HepG2 (cell line): ENCODE data around the gene AMIGO3. TPM values are rescaled to one million over a fixed set of nuclear protein-coding genes. Genes with fewer than 3 reads are reported as not detected.

Experiments
- EEA1 ChIP-seq: sonication (generic); formaldehyde crosslinking; IDR thresholded peaks from 2 replicates; pipeline ENCODE4 v1.5.1; 2020; ENCODE audit warnings: mild to moderate bottlenecking, missing genetic modification reagents, borderline replicate concordance
- ETV5 ChIP-seq: IDR thresholded peaks from 2 replicates; pipeline ENCODE4 v1.6.1; 2018; ENCODE audit warnings: missing biosample characterization, missing genetic modification reagents, inconsistent platforms, borderline replicate concordance
- MEF2D ChIP-seq: sonication (generic); formaldehyde crosslinking; IDR thresholded peaks from 2 replicates; pipeline ENCODE4 v1.5.1; 2020; ENCODE audit warnings: mild to moderate bottlenecking, missing genetic modification reagents
- MTF1 ChIP-seq: sonication (generic); formaldehyde crosslinking; IDR thresholded peaks from 2 replicates; pipeline ENCODE4 v1.5.0; 2020; ENCODE audit warnings: missing genetic modification reagents
- SP4 ChIP-seq: sonication (generic); formaldehyde crosslinking; IDR thresholded peaks from 2 replicates; pipeline ENCODE4 v1.8.1; 2023; ENCODE audit warnings: mild to moderate bottlenecking, missing genetic modification reagents
- SRSF4 ChIP-seq: fragments of 200-400 bp; formaldehyde crosslinking; IDR thresholded peaks from one replicate; pipeline ENCODE4 v1.6.1; 2018; ENCODE audit warnings: mild to moderate bottlenecking, low read depth, low read length, moderate library complexity; ENCODE audit not compliant: poor library complexity, severe bottlenecking
- TARDBP ChIP-seq: sonication (generic); formaldehyde crosslinking; IDR thresholded peaks from 2 replicates; pipeline ENCODE4 v1.8.0; 2022; ENCODE audit warnings: mild to moderate bottlenecking, missing genetic modification reagents
- TEAD3 ChIP-seq: optimal IDR thresholded peaks from 2 replicates; pipeline ENCODE3; 2016; ENCODE audit warnings: borderline replicate concordance
- ZEB1 ChIP-seq: IDR thresholded peaks from 2 replicates; pipeline ENCODE4 v1.6.1; 2012; ENCODE audit warnings: mild to moderate bottlenecking, low read depth, inconsistent platforms; ENCODE audit not compliant: insufficient replicate concordance
- ZFP37 ChIP-seq: sonication (generic); formaldehyde crosslinking; IDR thresholded peaks from 2 replicates; pipeline ENCODE4 v1.4.0; 2020; ENCODE audit warnings: missing genetic modification reagents, borderline replicate concordance
- ZNF563 ChIP-seq: sonication (generic); formaldehyde crosslinking; IDR thresholded peaks from 2 replicates; pipeline ENCODE4 v1.8.0; 2022; ENCODE audit warnings: mild to moderate bottlenecking, moderate library complexity, missing genetic modification reagents
- ZNF709 ChIP-seq: sonication (generic); formaldehyde crosslinking; IDR thresholded peaks from 2 replicates; pipeline ENCODE4 v1.5.0; 2020; ENCODE audit warnings: mild to moderate bottlenecking, missing genetic modification reagents
- polyA plus RNA-seq, 8 experiments: library from polyadenylated mRNA; depleted of rRNA in 3 of 8; stranded (reverse) in 7 of 8; unstranded in 1 of 8; fragments of >200 nt; fragmentation: Illumina TruSeq in 4 of 8; extraction: Trizol in 4 of 8; gene quantifications; 2 replicates each; pipeline versions ENCODE4 v1.2.1 to v1.2.3, GENCODE V29; 2011 to 2016; ENCODE audit warnings: low read depth in 4 of 8, missing spikeins in 1 of 8, mixed read lengths in 1 of 8; ENCODE audit not compliant: insufficient read depth in 1 of 8
- total RNA-seq, 5 experiments: library from RNA; depleted of rRNA; stranded (reverse); fragments of >200 nt; fragmentation: Illumina TruSeq; extraction: Trizol; gene quantifications; 2 replicates each; pipeline ENCODE4 v1.2.3, GENCODE V29; 2016; ENCODE audit warnings: low read depth in 1 of 5
- TF ChIP-seq, protein P1 (sequence below): sonication (generic); formaldehyde crosslinking; conservative IDR thresholded peaks from 2 replicates; pipeline ENCODE4 v1.4.0; 2020; ENCODE audit warnings: missing genetic modification reagents
- TF ChIP-seq, protein P2 (sequence below), 2 experiments: sonication (generic) in 1 of 2; formaldehyde crosslinking in 1 of 2; IDR thresholded peaks; 2 replicates each; pipeline versions ENCODE4 v1.4.0 to v1.6.1; 2016 to 2020; ENCODE audit warnings: borderline replicate concordance in 1 of 2, low read depth in 1 of 2, mild to moderate bottlenecking in 1 of 2, missing genetic modification reagents in 1 of 2
- TF ChIP-seq, protein P3 (sequence below): fragments of 450-650 bp; IDR thresholded peaks from 2 replicates; pipeline ENCODE4 v1.6.1; 2017; ENCODE audit warnings: mild to moderate bottlenecking
- TF ChIP-seq, protein P4 (sequence below): sonication (generic); formaldehyde crosslinking; IDR thresholded peaks from 2 replicates; pipeline ENCODE4 v1.5.0; 2020; ENCODE audit warnings: missing genetic modification reagents, mild to moderate bottlenecking, borderline replicate concordance
- TF ChIP-seq, protein P5 (sequence below): sonication (generic); formaldehyde crosslinking; IDR thresholded peaks from 2 replicates; pipeline ENCODE4 v1.5.0; 2020; ENCODE audit warnings: missing genetic modification reagents

Gene AMIGO3
- total and polyA plus RNA-seq, 2 of the 13 experiments (the other 11 are each of a cell fraction or from before 2014, with no cell fraction given), result 0.35 TPM; not detected in 1

DNA sequence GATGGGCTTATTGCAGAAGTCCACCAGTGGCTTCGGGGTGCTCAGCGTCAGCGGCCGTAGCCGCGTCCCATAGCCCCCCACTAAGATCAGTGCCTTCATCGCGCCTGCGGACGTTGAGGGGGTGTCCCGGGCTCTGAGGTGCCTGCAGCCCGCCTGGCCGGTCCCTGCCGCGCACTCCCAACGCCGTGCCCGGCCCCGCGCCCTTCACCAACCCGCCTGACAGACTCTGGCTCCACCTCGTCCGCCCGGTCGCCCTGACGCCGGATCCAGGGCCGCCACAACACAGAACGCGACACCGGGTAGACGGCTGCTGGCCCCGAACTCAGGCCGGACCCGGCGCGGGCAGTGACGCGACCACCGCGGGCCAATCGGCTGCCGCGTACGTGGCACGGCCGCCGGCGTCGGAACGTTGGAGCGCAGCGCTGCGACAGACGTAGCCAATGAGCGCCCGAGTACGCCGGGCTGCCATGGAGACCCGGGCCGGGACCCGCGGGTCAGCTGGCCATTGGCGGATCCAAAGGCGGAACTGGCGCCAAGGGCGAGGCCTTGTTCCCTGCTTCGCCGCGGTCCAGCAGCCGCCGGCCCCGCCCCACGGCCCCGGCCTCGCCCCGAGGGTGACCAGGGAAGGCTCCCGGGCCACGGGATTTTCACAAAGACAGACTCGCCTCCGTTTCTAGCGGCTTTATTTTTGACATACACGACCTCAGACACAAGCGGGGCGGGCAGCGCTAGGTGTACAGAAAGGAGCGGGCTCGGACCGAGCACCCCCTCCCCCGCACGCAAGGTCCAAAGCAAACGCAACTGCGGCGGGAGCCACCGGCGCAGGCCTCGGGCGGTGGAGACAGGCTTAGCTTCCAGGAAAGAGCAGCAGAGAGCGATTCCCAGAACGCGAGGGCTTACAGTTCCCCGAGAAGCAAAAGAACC, 4.4 kb upstream of the AMIGO3 start, which contains the start of gene GMPPB (continued):
- TF ChIP-seq ZFP37 (no peak; the same call in 1 of the 2 replicates), SRSF4 (no peak), MEF2D (CRISPR knock-in tag) (no peak), EEA1 (no peak; the same call in 1 of the 2 replicates), TARDBP (CRISPR knock-in tag) (no peak), ZNF563 (CRISPR knock-in tag) (no peak), ZNF709 (peak; percentile 60; the same call in 1 of the 2 replicates), ZEB1 (no peak), SP4 (CRISPR knock-in tag) (peak; percentile 77; the same call in 1 of the 2 replicates), ETV5 (CRISPR knock-in tag) (peak; percentile 25), MTF1 (no peak), TEAD3 (CRISPR knock-in tag) (no peak)
- TF ChIP-seq, protein P1, sequence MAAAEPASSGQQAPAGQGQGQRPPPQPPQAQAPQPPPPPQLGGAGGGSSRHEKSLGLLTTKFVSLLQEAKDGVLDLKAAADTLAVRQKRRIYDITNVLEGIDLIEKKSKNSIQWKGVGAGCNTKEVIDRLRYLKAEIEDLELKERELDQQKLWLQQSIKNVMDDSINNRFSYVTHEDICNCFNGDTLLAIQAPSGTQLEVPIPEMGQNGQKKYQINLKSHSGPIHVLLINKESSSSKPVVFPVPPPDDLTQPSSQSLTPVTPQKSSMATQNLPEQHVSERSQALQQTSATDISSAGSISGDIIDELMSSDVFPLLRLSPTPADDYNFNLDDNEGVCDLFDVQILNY (CRISPR knock-in tag), result no peak; the same call in none of the 2 replicates
- TF ChIP-seq, protein P2, sequence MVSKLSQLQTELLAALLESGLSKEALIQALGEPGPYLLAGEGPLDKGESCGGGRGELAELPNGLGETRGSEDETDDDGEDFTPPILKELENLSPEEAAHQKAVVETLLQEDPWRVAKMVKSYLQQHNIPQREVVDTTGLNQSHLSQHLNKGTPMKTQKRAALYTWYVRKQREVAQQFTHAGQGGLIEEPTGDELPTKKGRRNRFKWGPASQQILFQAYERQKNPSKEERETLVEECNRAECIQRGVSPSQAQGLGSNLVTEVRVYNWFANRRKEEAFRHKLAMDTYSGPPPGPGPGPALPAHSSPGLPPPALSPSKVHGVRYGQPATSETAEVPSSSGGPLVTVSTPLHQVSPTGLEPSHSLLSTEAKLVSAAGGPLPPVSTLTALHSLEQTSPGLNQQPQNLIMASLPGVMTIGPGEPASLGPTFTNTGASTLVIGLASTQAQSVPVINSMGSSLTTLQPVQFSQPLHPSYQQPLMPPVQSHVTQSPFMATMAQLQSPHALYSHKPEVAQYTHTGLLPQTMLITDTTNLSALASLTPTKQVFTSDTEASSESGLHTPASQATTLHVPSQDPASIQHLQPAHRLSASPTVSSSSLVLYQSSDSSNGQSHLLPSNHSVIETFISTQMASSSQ (IDR thresholded peaks at IDR 0.05; ENCODE audit: low read depth), result no peak
- TF ChIP-seq, protein P2 (CRISPR knock-in tag; IDR thresholded peaks at IDR 0.05; ENCODE audit: borderline replicate concordance), result no peak; the same call in 1 of the 2 replicates
- TF ChIP-seq, protein P3, sequence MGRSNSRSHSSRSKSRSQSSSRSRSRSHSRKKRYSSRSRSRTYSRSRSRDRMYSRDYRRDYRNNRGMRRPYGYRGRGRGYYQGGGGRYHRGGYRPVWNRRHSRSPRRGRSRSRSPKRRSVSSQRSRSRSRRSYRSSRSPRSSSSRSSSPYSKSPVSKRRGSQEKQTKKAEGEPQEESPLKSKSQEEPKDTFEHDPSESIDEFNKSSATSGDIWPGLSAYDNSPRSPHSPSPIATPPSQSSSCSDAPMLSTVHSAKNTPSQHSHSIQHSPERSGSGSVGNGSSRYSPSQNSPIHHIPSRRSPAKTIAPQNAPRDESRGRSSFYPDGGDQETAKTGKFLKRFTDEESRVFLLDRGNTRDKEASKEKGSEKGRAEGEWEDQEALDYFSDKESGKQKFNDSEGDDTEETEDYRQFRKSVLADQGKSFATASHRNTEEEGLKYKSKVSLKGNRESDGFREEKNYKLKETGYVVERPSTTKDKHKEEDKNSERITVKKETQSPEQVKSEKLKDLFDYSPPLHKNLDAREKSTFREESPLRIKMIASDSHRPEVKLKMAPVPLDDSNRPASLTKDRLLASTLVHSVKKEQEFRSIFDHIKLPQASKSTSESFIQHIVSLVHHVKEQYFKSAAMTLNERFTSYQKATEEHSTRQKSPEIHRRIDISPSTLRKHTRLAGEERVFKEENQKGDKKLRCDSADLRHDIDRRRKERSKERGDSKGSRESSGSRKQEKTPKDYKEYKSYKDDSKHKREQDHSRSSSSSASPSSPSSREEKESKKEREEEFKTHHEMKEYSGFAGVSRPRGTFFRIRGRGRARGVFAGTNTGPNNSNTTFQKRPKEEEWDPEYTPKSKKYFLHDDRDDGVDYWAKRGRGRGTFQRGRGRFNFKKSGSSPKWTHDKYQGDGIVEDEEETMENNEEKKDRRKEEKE, result no peak
- TF ChIP-seq, protein P4, sequence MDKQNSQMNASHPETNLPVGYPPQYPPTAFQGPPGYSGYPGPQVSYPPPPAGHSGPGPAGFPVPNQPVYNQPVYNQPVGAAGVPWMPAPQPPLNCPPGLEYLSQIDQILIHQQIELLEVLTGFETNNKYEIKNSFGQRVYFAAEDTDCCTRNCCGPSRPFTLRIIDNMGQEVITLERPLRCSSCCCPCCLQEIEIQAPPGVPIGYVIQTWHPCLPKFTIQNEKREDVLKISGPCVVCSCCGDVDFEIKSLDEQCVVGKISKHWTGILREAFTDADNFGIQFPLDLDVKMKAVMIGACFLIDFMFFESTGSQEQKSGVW (CRISPR knock-in tag), result no peak
- TF ChIP-seq, protein P5, sequence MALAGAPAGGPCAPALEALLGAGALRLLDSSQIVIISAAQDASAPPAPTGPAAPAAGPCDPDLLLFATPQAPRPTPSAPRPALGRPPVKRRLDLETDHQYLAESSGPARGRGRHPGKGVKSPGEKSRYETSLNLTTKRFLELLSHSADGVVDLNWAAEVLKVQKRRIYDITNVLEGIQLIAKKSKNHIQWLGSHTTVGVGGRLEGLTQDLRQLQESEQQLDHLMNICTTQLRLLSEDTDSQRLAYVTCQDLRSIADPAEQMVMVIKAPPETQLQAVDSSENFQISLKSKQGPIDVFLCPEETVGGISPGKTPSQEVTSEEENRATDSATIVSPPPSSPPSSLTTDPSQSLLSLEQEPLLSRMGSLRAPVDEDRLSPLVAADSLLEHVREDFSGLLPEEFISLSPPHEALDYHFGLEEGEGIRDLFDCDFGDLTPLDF (CRISPR knock-in tag), result peak; percentile 92
